GM18867 (cell line): Measurements from ENCODE around the gene KCNQ1.

ENCODE experiments used
- ATAC-seq: cut with Tn5 transposase; IDR thresholded peaks from one replicate; pipeline ENCODE4 v1.9.1; 2021; ENCODE audit warnings: mild to moderate bottlenecking, moderate library complexity; ENCODE audit not compliant: unreplicated experiment

KCNQ1 gene

GRCh38 chr11:2770096-2770751 lies 325.4 kb downstream of the KCNQ1 start:
- no peak for ATAC-seq

- ATAC-seq, result no peak
Observed at GRCh38 chr11:2770761-2771301, 326.0 kb downstream of the KCNQ1 start.

- ATAC-seq, result no peak
Observed at GRCh38 chr11:2771758-2772466, 327.1 kb downstream of the KCNQ1 start.

- ATAC-seq, result no peak
Observed at GRCh38 chr11:2772544-2773031, 327.8 kb downstream of the KCNQ1 start.

- ATAC-seq, result no peak
Observed at GRCh38 chr11:2774173-2775082, 329.6 kb downstream of the KCNQ1 start.

- no peak for ATAC-seq
Observed at GRCh38 chr11:2775083-2775625, 330.3 kb downstream of the KCNQ1 start.

GRCh38 chr11:2775626-2776350 lies 331.0 kb downstream of the KCNQ1 start:
- no peak for ATAC-seq

GRCh38 chr11:2776351-2777061 lies 331.7 kb downstream of the KCNQ1 start:
- no peak for ATAC-seq

- no peak for ATAC-seq
Observed at GRCh38 chr11:2777386-2777785, 332.6 kb downstream of the KCNQ1 start.

- ATAC-seq, result no peak
Observed at GRCh38 chr11:2777871-2778629, 333.2 kb downstream of the KCNQ1 start.

GRCh38 chr11:2778630-2779498 lies 334.1 kb downstream of the KCNQ1 start:
- ATAC-seq, result no peak

- no peak for ATAC-seq
Observed at GRCh38 chr11:2779499-2779980, 334.7 kb downstream of the KCNQ1 start.

GRCh38 chr11:2779981-2780849 lies 335.4 kb downstream of the KCNQ1 start:
- no peak for ATAC-seq

- ATAC-seq, result no peak
Observed at GRCh38 chr11:2780850-2781407, 336.1 kb downstream of the KCNQ1 start.

GRCh38 chr11:2781408-2782274 lies 336.8 kb downstream of the KCNQ1 start:
- no peak for ATAC-seq
